ENCODE data around the gene PDIA5. TPM values are rescaled to one million over a fixed set of nuclear protein-coding genes. Genes with fewer than 3 reads are reported as not detected.

PDIA5 gene
- total RNA-seq, 2 experiments from 2014 or later, result 10.5 to 12.3 TPM

DNA sequence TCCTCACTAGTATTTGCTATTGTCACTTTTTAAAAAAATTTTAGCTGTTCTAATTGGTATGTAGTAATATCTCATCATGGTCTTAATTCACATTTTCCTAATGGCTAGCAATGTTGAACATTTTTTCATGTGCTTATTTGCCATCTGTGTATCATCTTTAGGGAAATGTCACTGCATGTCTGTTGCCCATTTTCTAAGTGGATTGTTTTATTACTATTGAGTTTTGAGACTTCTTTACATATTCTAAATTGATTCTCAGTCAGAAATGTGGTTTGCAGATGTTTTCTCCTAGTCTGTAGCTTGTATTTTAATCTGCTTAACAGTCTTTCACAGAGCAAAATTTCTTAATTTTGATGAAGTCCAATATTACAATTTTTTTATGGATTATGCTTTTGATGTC is 101.3 kb downstream of the PDIA5 start:
- Mint-ChIP-seq H3K4me1 (no peaks in the 10 kb centered on the region), H3K4me3 (no peak overlapping the region), H3K36me3 (ENCODE audit: low read depth) (peaks cover 21% of the 10 kb centered on the region), H3K9me3 (peaks cover 5% of the 10 kb centered on the region), H3K27me3 (no peaks in the 10 kb centered on the region), H3K27ac (no peak overlapping the region)
- POLR2A ChIA-PET, result no interaction called here
- CTCF ChIA-PET, result no interaction called here
- no peak for DNase-seq

DNA sequence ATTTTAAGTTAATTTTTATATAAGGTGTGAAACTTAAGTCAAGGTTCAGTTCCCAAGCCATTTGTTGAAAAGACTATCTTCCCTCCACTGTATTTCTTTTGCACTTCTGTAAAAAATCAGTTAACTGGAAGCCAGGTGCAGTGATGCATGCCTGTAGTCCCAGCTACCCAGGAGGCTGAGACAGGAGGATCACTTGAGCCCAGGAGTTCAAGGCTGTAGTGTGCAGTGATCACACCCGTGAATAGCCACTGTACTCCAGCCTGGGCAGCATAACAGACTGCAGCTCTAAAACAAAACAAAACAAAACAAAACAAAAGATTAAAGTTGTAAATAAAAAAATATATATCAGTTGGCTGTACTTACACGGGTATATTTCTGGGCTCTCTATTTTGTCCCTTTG is 101.8 kb downstream of the PDIA5 start:
- Mint-ChIP-seq H3K36me3 (ENCODE audit: low read depth) (peaks cover 21% of the 10 kb centered on the region), H3K9me3 (peaks cover 5% of the 10 kb centered on the region), H3K4me1 (no peaks in the 10 kb centered on the region), H3K27ac (no peak overlapping the region), H3K27me3 (no peaks in the 10 kb centered on the region), H3K4me3 (no peak overlapping the region)
- POLR2A ChIA-PET, result no interaction called here
- CTCF ChIA-PET, result no interaction called here
- no peak for DNase-seq

DNA sequence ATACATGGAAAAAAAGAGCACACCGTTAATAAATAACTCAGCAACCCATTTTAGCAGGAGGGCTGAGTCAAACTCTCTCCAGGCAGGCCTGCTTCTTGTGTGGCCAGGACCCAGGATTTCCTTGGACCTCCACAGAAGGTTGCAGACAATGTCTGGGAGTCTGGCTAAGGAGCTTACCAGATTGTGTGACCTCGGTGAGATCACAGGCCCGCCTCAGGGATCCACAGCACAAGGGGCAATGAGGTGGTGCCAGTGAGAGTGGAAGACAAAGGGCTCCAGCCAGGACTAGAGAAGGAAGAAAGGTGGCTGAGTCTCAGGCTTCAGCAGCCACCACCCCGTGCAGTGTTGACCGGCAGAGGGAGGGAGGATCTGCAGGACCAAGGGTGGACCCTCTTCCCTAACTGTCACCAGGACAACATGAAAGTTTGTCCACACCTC is 102.7 kb downstream of the PDIA5 start:
- Mint-ChIP-seq H3K4me3 (no peak overlapping the region), H3K36me3 (ENCODE audit: low read depth) (peaks cover 15% of the 10 kb centered on the region), H3K4me1 (no peaks in the 10 kb centered on the region), H3K27me3 (no peaks in the 10 kb centered on the region), H3K9me3 (peaks cover 5% of the 10 kb centered on the region), H3K27ac (no peak overlapping the region)
- DNase-seq, result no peak
- POLR2A ChIA-PET, result no interaction called here
- CTCF ChIA-PET, result no interaction called here

DNA sequence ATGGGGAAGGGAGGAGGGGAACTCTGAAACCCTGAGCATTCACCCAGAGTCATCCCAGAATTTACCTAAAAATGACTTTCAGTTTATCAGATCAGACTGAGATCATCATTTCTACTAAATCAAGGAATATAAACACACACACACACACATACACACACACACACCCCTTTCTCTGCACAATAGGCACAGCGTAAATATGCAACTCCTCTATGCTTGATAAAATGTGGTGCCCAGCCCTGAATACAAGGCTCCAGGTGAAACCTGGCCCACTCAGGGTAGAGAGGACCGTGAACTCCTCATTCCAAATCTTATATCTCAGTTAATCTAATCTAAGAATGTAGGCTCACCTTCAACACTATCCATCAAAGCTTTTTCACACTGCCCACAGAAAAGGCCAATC is 103.1 kb downstream of the PDIA5 start:
- Mint-ChIP-seq H3K27ac (no peak overlapping the region), H3K4me1 (no peaks in the 10 kb centered on the region), H3K9me3 (peaks cover 4% of the 10 kb centered on the region), H3K27me3 (no peaks in the 10 kb centered on the region), H3K4me3 (no peak overlapping the region), H3K36me3 (ENCODE audit: low read depth) (peaks cover 10% of the 10 kb centered on the region)
- ChIA-PET POLR2A (no interaction called here), CTCF (no interaction called here)
- no peak for DNase-seq

DNA sequence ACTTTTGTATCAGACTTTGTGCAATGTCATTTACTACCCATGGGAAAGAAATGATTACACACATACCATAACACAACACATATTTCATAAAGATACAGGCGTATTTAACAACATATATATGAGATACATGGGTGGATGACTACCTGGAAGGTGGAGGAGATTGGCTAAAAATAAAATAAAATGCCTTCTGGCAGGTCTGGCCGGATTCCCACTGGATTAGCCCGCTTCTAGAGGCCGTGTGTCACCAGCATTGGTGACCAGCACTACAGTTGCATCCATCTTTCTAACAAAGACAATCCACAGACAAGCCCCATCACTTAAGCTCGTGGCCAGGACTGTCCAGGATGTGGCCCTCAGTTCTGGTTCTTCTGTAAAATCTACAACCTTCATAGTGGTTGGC is 114.0 kb downstream of the PDIA5 start:
- no peak for DNase-seq
- no peaks in the 10 kb centered on the region for H3K4me1 Mint-ChIP-seq
- no peaks in the 10 kb centered on the region for H3K9me3 Mint-ChIP-seq
- H3K27me3 Mint-ChIP-seq, result no peaks in the 10 kb centered on the region
- ChIA-PET CTCF (no interaction called here), POLR2A (interaction anchor here (0.6 kb wide), 1 partner anchor 18 kb away, joined by 5 read pairs; no protein-coding TSS in a partner anchor)
- no peak overlapping the region for H3K4me3 Mint-ChIP-seq
- H3K36me3 Mint-ChIP-seq (ENCODE audit: low read depth), result no peaks in the 10 kb centered on the region
- H3K27ac Mint-ChIP-seq, result no peak overlapping the region

DNA sequence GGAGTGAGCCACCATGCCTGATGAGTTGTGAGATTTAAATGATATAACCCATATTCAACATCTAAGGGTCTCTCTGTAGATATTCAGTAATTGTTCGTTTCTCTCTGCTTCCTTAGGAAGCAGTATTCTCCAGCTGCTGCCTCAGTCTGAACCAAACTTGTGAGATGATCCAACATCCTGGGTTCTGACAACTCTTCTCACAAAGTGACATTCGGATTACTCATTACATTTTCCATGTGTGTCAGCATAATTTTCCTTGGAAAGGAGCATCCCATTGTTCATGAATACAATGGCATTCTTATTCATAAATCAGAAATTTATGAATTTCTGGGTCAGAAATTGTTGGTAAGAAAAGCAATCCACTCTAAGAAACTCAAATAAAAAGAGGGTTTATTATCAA is 119.9 kb downstream of the PDIA5 start:
- H3K27ac Mint-ChIP-seq, result no peak overlapping the region
- no peaks in the 10 kb centered on the region for H3K9me3 Mint-ChIP-seq
- H3K4me3 Mint-ChIP-seq, result no peak overlapping the region
- no peaks in the 10 kb centered on the region for H3K27me3 Mint-ChIP-seq
- CTCF ChIA-PET, result no interaction called here
- POLR2A ChIA-PET, result no interaction called here
- H3K36me3 Mint-ChIP-seq (ENCODE audit: low read depth), result no peaks in the 10 kb centered on the region
- no peak for DNase-seq
- H3K4me1 Mint-ChIP-seq, result no peaks in the 10 kb centered on the region

DNA sequence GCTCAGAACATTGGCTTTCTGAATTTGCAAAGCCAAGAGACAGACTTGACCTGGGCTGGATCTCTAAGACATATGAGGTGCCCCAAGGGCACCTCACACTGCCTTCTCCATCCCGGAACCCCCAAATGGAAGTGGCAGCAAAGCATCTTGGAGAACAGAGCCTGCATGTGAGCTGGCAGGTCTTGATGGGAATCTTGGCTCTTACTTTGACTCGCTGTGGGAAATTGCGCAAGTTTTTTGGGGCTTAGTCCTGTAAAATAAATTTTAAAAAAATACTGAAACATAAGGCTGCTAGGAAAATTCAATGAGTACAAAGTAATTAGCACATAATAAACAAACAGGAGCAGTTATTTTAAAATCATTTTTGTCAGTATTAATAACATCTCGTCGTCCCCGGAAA is 121.2 kb downstream of the PDIA5 start:
- Mint-ChIP-seq H3K4me3 (no peak overlapping the region), H3K9me3 (no peaks in the 10 kb centered on the region), H3K4me1 (no peaks in the 10 kb centered on the region), H3K36me3 (ENCODE audit: low read depth) (no peaks in the 10 kb centered on the region), H3K27ac (no peak overlapping the region), H3K27me3 (no peaks in the 10 kb centered on the region)
- ChIA-PET CTCF (interaction anchor here (0.6 kb wide), 1 partner anchor 165 kb away, joined by 3 read pairs; no protein-coding TSS in a partner anchor), POLR2A (no interaction called here)
- no peak for DNase-seq

DNA sequence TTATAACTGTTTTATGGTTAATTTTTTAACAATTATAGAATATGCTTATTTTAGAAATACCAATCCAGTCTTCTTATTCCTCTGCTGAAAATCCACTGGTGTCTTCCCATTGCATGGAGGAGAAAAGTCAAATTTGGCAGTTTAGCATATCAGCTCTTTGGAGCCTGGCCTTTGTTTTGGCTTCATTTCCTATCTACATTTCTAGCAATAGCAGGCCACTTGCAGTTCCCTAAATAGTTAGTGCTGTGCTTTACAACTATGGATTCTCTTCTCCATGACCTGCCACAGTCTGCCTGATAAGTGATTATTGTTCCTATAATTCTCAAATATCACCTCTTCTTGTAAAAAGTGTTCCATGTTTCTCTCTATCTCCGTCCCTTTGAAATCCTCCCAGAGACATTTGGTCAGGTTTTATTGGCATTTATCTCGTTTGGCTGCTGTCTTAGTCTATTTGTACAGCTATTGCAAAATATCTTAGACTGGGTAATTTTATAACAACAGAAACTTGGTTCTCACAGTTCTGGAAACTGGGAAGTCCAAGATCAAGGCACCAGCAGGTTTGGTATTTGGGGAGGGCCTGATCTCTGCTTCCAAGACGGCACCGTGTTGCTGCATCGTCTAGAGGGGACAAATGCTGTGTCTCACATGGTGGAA is 126.8 kb downstream of the PDIA5 start:
- Mint-ChIP-seq H3K36me3 (ENCODE audit: low read depth) (peaks cover 3% of the 10 kb centered on the region), H3K4me3 (no peak overlapping the region), H3K27me3 (peaks cover 2% of the 10 kb centered on the region), H3K27ac (no peak overlapping the region), H3K4me1 (no peaks in the 10 kb centered on the region), H3K9me3 (no peaks in the 10 kb centered on the region)
- CTCF ChIA-PET, result interaction anchor here (1.1 kb wide), 1 partner anchor 9 kb away, joined by 3 read pairs; the partner anchor contains the start of gene SEC22A
- no peak for DNase-seq
- POLR2A ChIA-PET, result no interaction called here

DNA sequence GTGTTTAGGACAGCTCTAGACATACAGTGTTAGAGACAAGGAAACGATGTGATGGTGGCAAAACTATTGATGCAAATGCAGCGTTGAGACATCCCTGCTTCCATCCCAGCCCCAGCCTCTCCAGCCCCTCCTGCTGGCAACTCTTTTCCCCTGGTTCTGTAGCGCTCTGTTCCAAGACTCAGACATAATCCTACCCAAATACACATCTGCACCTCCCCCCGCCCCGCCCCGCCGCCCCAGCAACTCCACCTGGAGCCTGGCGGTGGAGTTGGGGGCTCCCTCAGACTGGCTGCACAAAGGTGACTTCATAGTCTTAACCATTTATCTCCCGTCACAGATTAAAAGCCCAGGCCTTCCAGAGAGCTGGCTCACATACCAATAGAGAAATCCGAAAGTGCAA is 127.7 kb downstream of the PDIA5 start:
- H3K27ac Mint-ChIP-seq, result no peak overlapping the region
- peaks cover 2% of the 10 kb centered on the region for H3K27me3 Mint-ChIP-seq
- no peaks in the 10 kb centered on the region for H3K4me1 Mint-ChIP-seq
- POLR2A ChIA-PET, result no interaction called here
- no peak overlapping the region for H3K4me3 Mint-ChIP-seq
- no peak for DNase-seq
- CTCF ChIA-PET, result interaction anchor here (0.7 kb wide), 1 partner anchor 619 kb away, joined by 3 read pairs; no protein-coding TSS in a partner anchor
- peaks cover 3% of the 10 kb centered on the region for H3K36me3 Mint-ChIP-seq (ENCODE audit: low read depth)
- peaks cover 4% of the 10 kb centered on the region for H3K9me3 Mint-ChIP-seq

DNA sequence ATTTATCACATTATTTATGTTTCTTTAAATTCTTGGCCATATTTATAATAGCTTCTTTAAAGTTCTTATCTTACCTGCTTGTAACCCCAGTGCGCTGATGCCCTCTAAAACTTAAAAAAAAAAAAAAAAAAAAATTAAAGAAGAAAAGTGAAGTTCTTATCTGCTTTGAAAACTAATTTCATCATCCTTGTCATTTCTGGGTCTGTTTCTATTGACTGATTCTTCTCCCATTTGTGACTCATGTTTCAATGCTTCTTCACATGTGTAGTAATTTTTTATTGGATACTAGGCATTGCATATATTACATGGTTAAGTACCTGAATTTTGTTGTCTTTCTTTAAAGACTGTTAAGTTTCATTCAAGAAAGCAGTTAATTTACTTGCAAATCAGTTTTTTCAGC is 131.5 kb downstream of the PDIA5 start:
- no peak overlapping the region for H3K4me3 Mint-ChIP-seq
- no peak overlapping the region for H3K27ac Mint-ChIP-seq
- POLR2A ChIA-PET, result no interaction called here
- peaks cover 8% of the 10 kb centered on the region for H3K36me3 Mint-ChIP-seq (ENCODE audit: low read depth)
- peaks cover 6% of the 10 kb centered on the region for H3K9me3 Mint-ChIP-seq
- CTCF ChIA-PET, result interaction anchor here (1.5 kb wide), 1 partner anchor 11 kb away, joined by 4 read pairs; no protein-coding TSS in a partner anchor
- peaks cover 21% of the 10 kb centered on the region for H3K4me1 Mint-ChIP-seq
- no peak for DNase-seq
- H3K27me3 Mint-ChIP-seq, result peaks cover 2% of the 10 kb centered on the region

DNA sequence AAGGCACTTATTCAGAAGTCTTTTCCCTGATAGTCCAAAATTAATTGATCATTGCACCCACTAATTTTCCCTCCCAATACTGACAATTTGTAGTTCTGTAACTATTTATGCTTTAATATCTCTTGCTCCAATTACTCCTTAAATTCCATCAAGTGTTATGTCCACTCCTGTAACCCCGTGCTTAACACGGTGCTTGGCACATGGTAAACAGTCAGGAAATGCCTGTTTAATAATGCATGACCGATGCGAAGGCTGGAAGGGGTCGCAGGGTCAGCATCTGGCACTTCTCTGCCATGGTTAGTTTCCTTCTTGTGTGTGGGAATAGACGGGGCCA is 134.4 kb downstream of the PDIA5 start:
- Mint-ChIP-seq H3K9me3 (peaks cover 6% of the 10 kb centered on the region), H3K27me3 (peaks cover 2% of the 10 kb centered on the region), H3K36me3 (ENCODE audit: low read depth) (peaks cover 9% of the 10 kb centered on the region), H3K4me1 (peaks cover 28% of the 10 kb centered on the region), H3K27ac (peak overlapping the region; percentile 99), H3K4me3 (peak overlapping the region; percentile 86)
- CTCF ChIA-PET, result interaction anchor here (0.8 to 0.9 kb wide), 3 partner anchors 13 to 72 kb away, joined by 3 read pairs; no protein-coding TSS in a partner anchor
- DNase-seq, result no peak
- POLR2A ChIA-PET, result no interaction called here

DNA sequence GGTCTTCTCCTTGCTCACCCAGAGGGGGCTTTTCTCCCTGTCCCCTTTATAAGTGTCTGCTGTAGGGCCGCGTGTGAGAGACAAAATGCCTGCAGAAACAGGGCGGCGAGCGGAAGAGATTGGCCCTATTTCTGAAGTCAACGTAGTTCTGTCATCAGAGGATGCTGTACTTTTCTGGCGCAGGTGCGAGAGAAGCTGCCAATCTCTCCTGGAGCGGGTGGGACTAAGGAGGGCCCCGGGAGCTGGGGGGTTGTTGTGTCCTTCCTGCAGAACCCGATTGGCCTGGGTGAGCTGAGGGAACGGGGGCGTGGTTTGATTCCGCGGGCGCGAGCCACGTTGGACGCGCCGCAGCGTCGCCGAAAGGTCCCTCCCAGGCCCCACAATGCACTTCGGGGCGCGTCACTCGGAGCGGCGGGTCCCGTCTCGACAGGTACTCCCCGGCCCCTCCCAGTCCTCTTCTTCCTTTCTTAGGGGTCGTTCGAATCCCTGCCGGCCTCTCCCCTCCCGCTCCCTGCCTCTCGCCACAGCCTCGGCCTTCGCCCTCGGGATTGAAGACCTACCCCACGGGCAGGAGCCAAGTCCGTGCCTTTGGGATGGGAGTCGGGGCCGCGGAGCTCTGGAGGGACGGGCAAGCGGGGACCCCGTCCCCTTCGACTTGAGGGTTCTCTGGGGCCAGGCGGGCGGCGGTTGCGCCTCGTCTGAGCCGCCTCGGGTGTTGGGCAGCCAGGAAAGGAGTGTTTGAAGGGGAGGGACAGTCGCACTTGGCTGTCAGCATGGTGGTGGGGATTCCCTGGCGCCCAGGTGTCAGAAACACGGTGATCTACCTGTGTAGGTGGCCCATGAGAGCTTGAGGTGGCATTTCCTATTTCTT is 135.0 kb downstream of the PDIA5 start, which contains the start of gene SEC22A:
SEC22A (plus strand) TSS at position 387 of the 871 bp plus-strand sequence. CDS start 7,275 bp downstream, outside the sequence.
- Mint-ChIP-seq H3K9me3 (peaks cover 6% of the 10 kb centered on the region), H3K36me3 (ENCODE audit: low read depth) (peaks cover 13% of the 10 kb centered on the region), H3K4me3 (peak within 1 kb of the TSS; percentile 86), H3K4me1 (peaks cover 28% of the 10 kb centered on the region), H3K27me3 (peaks cover 2% of the 10 kb centered on the region), H3K27ac (peak within 1 kb of the TSS; percentile 99)
- peak; percentile 97 for DNase-seq
- ChIA-PET CTCF (interaction anchor here (0.8 to 1.1 kb wide), 5 partner anchors 9 to 285 kb away, joined by 3 read pairs; no protein-coding TSS in a partner anchor), POLR2A (interaction anchor here (0.7 kb wide), 1 partner anchor 76 kb away, joined by 3 read pairs; no protein-coding TSS in a partner anchor)

DNA sequence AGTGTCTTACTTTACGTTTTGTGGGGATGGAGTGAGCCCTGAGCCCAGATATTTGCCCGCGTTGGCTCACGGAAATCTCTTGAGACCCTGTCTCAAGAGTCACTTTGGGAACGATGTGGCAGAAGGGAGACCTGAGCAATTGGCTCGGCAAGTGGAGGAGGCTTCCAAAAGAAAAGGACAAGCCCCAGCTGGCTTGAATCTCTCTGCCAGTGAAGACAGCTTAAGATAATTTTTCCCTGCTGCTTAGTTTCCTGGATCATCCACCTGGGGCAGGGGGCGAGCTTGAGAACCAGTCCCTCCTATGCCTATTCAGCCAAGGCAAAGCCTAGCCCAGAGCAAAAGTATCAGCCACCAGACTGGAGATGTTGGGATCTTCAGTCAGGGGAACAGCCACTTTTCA is 135.6 kb downstream of the PDIA5 start:
- Mint-ChIP-seq H3K36me3 (ENCODE audit: low read depth) (peaks cover 12% of the 10 kb centered on the region), H3K9me3 (peaks cover 6% of the 10 kb centered on the region), H3K4me3 (peak overlapping the region; percentile 86), H3K27me3 (peaks cover 2% of the 10 kb centered on the region), H3K4me1 (peaks cover 28% of the 10 kb centered on the region), H3K27ac (peak overlapping the region; percentile 99)
- CTCF ChIA-PET, result interaction anchor here (1.0 to 1.1 kb wide), 2 partner anchors 10 to 284 kb away, joined by 3 read pairs; no protein-coding TSS in a partner anchor
- POLR2A ChIA-PET, result interaction anchor here (0.7 kb wide), 1 partner anchor 76 kb away, joined by 3 read pairs; no protein-coding TSS in a partner anchor
- peak; percentile 8 for DNase-seq

Data from activated CD4-positive, alpha-beta T cell treated with anti-CD3 and anti-CD28 coated beads, Interleukin-2, amount 10 ng/mL, durations not matched to agents 7 days and 5 days (primary cell).